GM13977 (cell line): ENCODE measurements around the gene PCDH9.

Source experiments
- DNase-seq: peaks from one replicate; pipeline ENCODE4 v3.0.0; 2012; ENCODE audit warnings: low spot score
- in situ Hi-C: fragments of 300-500 bp; cut with MboI; formaldehyde crosslinking; loops from one replicate; pipeline ENCODE4 v1.12.0; 2022; ENCODE audit warnings: low sequenced_read_pairs, low pct_unique_long_range_greater_than_20kb, mixed read lengths, inconsistent platforms; ENCODE audit not compliant: unreplicated experiment
- TF ChIP-seq, protein P1 (sequence below): IDR thresholded peaks from 2 replicates; pipeline ENCODE4 v1.5.1; 2012; ENCODE audit warnings: mild to moderate bottlenecking, control low read depth; ENCODE audit not compliant: insufficient read depth; ENCODE audit errors: extremely low read depth, missing control alignments

Gene PCDH9

DNA sequence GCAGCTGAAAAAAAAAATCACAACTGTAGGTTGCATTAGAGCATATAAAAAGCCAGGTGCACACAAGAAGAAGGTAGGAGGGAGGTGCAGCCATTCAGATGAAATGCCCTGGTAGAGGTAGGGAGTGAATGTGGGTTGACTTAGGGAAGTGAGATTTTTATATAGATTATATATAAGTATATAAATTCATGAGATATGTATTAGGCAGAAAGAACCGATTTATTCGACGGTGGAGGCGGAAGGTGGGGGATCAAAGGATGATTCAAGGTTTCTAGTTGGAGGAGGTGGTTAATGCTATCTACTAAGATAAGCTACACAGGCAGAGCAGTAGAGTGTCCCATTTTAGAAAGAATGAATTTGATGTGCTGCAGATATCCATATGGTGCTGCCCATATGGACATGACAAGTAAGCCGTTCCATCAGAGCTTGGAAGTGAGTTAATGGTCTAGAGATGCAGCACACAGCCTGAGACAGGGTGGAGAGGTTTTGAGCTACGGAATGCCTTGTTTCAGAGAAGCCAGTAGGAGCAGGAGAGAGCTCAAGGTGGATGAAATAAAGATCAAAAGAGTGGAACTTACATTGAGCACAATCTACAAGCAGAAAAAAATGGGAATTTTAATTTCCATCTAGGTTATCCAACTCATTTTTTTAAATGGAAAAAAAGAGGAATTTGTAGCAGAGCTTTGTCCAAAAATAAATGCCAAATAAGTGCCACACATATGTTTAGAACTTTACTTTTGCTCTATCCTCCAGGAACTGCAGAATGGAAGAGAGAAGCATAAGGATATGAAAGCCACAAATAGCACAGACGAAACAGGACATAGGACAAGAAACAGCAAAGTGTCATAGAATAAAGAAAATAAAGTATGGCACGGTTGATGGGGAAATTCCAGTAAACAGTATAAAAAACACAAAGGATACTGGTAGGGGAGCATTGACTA lies 177.3 kb downstream of the PCDH9 start:
- no peak for DNase-seq
- TF ChIP-seq, protein P1, sequence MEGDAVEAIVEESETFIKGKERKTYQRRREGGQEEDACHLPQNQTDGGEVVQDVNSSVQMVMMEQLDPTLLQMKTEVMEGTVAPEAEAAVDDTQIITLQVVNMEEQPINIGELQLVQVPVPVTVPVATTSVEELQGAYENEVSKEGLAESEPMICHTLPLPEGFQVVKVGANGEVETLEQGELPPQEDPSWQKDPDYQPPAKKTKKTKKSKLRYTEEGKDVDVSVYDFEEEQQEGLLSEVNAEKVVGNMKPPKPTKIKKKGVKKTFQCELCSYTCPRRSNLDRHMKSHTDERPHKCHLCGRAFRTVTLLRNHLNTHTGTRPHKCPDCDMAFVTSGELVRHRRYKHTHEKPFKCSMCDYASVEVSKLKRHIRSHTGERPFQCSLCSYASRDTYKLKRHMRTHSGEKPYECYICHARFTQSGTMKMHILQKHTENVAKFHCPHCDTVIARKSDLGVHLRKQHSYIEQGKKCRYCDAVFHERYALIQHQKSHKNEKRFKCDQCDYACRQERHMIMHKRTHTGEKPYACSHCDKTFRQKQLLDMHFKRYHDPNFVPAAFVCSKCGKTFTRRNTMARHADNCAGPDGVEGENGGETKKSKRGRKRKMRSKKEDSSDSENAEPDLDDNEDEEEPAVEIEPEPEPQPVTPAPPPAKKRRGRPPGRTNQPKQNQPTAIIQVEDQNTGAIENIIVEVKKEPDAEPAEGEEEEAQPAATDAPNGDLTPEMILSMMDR: no peak
- in situ Hi-C loops: no loop called here

DNA sequence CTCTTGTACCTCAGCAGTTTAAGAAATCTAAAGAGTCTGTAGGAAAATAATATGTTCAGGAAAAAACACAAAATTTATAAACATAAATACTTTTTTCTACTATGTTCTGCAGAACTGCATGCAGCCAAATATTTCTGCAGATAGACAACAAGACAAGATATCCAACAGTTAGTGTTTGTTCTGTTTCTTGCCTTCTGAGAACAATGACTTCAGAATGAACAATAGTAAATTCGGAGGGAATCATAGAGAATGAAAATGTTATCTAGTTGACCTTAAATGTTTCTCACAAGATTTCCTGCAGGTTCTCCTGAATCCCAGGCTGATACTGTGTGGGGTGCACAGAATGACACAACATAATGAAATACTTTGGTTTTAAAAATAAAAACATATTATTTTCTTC lies 180.4 kb downstream of the PCDH9 start:
- no peak for DNase-seq
- in situ Hi-C loops: no loop called here
- TF ChIP-seq, protein P1: no peak

DNA sequence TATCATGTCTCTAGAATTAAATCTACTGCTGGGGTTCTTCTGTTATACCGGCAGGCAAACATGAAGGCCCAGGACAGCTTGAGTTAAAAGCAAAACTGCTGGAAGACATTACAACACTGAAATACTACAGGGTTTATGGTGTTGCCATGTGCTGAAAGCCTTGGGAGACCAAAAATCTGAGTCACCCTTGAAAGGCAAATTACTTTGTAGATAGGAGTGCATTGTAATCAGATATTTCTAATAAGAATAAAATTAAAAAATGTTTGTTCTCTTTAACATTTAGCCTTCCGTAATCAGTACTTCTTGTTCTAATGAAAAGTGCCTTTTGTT lies 181.3 kb downstream of the PCDH9 start:
- DNase-seq: no peak
- TF ChIP-seq, protein P1: no peak
- in situ Hi-C loops: no loop called here

DNA sequence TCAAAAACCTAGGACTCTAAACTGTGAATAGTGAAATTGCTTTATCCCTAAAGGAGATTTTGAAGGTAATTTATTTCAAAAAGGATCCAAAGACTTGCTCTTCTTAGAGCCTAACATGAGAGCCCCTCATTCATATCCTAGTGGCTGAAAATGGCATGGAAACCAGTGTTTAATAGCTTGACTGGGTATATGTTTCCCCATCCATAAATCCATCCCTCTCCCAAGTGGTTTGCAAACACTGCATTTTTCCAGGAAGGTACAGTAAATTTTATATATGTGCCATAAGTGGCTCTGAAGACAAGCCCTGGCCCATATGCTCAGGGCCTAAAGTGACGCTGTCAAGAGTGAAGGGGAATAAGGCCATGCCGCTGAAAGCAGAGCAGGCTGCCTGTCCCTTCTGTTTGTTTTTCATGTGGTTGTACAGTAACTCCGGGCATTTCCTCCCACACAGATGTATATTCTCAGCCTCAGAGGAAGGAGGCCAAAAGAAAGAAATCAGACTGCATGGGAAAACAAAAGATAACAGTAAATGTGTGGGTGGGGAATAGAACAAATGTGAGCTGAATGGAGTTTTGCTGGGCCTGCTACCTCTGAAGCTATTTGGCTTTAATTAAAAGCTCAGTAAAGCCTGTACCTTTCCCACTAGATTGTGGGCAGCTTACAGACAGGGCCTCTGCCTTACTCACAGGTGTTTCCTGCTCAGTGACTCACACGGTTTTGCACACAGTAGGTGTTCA lies 181.9 kb downstream of the PCDH9 start:
- TF ChIP-seq, protein P1: no peak
- in situ Hi-C loops: no loop called here
- peak; percentile 2 for DNase-seq

GRCh38 chr13:67045357-67045756 lies 184.8 kb downstream of the PCDH9 start:
- TF ChIP-seq, protein P1: no peak
- no peak for DNase-seq

GRCh38 chr13:67043901-67044300 lies 186.2 kb downstream of the PCDH9 start:
- in situ Hi-C loops: no loop called here
- no peak for DNase-seq
- TF ChIP-seq, protein P1: no peak

More at GRCh38 chr13:67045357-67045756, 184.8 kb downstream of the PCDH9 start:
- in situ Hi-C loops: no loop called here
